HG03558 (cell line): ENCODE data around the gene FOXC2.
"Not testable (repeated sequence)": the region's sequence is repeated elsewhere in the genome, so short reads cannot be mapped to it uniquely, and the experiment has no call there.

Experiments
- ATAC-seq: cut with Tn5 transposase; IDR thresholded peaks from one replicate; pipeline ENCODE4 v1.9.1; 2021; ENCODE audit warnings: moderate number of reproducible peaks; ENCODE audit not compliant: unreplicated experiment; ENCODE audit errors: extremely low read depth

The FOXC2 gene

GRCh38 chr16:86584726-86585721, 18.4 kb downstream of the FOXC2 start:
- ATAC-seq: no peak

- no peak for ATAC-seq
Observed at GRCh38 chr16:86585821-86586611, 19.4 kb downstream of the FOXC2 start.

DNA sequence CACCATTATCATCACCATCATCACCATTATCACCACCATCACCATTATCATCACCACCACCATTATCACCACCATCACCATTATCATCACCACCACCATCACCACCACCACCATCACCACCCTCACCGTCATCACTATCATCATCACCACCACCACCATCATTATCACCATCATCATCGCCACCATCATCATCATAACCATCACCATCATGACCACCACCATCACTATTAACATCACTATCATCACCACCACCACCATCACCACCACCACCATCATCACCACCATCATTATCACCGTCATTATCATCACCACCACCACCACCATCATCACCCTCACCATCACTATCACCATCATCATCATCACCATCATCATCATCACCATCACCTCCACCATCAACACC, 20.9 kb downstream of the FOXC2 start:
- ATAC-seq: no peak

GRCh38 chr16:86587955-86588354, 21.3 kb downstream of the FOXC2 start:
- ATAC-seq: not testable (repeated sequence)

DNA sequence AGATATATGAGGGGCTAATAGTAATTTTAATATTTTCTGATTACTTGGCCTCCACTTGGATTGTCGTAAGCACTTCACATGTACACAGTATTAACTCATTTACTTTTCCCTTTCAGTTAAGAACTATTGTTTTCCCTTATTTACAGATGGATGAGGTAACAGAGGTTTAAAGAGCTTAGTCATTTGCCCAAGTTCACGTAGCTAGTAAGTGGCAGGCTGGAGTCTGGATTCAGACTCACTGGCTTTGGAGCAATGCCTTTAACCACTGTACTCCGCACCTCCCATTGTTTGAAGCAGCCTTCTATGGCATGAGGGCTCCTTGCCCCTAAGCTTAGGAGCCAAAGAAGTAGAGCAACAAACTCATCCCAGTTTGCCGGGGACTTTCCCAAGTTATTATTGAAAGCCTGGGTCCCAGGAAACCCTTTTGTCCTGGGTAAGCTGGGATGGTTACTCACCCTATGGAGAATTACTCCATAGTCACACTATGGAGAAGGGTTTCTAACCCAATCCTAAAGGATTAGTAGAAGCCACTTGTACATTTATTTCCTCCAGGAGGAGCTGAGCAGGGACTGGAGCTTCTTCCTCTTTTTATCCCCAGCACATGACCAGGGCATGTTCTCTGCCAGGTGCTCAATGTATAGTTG, 24.0 kb downstream of the FOXC2 start:
- ATAC-seq: no peak

- ATAC-seq: no peak
Observed at GRCh38 chr16:86591270-86591669, 24.6 kb downstream of the FOXC2 start.

DNA sequence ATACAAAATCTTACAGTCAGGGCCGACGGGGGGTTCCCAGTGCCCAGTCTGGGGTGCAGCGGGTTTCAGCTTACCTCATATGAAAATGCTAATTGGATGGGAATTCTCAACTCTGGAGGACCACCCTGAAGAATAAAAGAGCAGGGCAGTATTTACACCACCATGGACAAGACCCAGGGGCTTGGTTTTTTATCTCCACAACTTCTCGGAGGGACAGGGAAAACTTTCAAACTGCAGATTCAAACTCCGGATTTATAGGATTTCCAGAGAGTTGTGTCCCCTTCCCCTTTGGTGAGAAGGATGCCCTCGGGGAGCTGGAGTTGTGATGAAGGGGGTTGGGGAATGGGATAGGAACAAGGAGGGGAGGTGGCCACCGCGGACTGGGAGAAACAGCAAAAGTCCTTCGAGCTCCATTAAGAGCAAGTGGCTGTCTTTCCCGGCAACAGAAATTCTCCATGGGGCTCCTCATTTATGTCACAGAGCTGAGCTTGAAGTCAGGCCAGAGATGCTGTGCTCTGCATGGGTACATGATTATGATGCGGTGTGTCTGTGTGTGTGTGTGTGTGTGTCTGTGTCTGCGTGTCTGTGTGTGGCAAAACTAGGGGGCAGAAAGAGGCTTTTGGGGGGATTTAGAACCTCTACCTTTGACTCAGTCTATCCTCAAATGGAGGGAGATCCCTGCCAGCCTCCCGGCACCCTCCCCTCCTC, 27.4 kb downstream of the FOXC2 start:
- ATAC-seq: no peak

DNA sequence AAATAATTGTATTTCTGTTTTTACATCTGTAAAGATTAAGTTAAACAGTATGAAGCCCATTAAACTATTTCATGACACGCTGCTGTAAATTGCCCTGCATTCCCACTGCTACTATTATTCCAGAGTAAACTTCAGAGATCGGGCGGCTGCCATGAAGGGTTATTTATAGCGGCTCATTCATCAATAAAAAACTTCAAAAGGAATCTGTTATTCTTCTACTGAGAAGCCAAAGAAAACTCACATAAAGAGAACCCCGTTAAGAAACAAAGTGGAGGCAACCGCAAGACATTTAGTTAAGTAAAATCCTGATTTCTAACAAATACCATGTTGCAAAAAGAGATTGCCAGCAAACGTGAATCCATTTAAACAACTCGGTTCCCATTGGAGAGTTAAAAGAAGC, 28.1 kb downstream of the FOXC2 start:
- ATAC-seq: no peak

GRCh38 chr16:86595983-86596605, 29.5 kb downstream of the FOXC2 start:
- no peak for ATAC-seq

- ATAC-seq: no peak
Observed at GRCh38 chr16:86597126-86597879, 30.7 kb downstream of the FOXC2 start.

GRCh38 chr16:86597880-86598606, 31.4 kb downstream of the FOXC2 start:
- no peak for ATAC-seq

DNA sequence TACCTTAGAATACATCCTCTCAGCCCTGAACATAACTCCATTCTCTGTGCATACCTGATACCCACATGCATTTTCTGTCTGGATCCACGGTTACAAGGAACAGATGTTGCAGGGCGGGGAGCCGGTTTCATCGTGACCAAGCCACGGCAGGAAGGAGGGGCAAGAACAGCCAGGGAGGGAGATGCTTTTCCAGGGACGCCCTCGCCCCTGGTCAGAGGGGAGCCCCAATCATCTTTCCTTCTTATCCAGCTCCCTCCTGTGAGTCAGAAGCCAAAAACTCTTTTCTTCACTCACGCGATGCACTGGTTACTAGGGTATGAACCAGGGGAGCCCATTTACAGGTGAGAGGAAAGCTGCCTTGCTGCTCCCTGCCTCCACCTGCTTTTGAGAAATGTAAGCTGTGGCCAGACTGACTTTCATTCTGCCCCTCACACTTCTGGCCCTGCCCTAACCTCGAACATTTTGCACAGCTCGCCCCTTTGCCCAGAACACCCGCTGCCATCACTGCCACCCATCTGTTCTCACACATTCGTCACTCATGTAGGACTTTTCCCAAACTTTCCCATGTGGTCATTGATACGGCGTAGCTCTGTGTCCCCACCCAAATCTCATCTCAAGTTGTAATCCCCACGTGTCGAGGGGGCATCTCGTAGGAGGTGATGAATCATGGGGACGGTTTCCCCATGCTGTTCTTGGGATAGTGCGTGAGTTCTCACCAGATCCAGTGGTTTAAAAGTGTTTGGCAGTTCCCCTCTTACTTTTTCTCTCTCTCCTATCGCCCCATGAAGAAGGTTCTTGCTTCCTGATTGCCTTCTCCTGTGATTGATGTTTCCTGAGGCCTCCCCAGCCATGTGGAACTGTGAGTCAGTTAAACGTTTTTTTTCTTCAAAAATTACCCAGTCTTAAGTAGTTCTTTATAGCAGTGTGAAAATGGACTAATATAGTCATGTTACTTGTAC, 32.3 kb downstream of the FOXC2 start:
- ATAC-seq: no peak

- ATAC-seq: no peak
Observed at GRCh38 chr16:86601356-86601755, 34.7 kb downstream of the FOXC2 start.

DNA sequence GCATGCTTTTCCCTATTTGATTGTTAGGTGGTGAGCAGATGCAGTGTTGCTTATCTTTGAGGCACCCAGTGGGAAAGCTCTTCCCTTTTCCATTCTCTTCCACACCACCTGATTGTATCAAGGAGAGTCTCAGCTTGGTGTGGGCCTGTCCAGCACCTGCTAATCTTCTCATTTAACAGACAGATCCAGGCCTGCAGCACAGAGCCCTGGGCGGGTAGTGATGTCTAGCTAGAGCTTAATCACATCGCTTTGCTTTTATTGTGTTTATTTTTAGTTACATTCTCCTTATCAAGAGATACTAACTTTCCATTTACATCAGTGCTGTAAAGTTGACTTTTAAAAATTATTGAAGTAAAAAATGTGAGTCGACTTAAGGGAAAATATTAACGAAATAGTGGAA, 35.9 kb downstream of the FOXC2 start:
- ATAC-seq: no peak

- ATAC-seq: no peak
Observed at GRCh38 chr16:86604436-86605193, 38.0 kb downstream of the FOXC2 start.

GRCh38 chr16:86605950-86606349, 39.3 kb downstream of the FOXC2 start:
- no peak for ATAC-seq
